Measurements from ENCODE around the gene ALDH1L1.

The ALDH1L1 gene

GRCh38 chr3:126153695-126154360 is 26.6 kb downstream of the ALDH1L1 start:
- DNase-seq: no peak

GRCh38 chr3:126152901-126153694 is 27.3 kb downstream of the ALDH1L1 start:
- no peak for DNase-seq

- no peak for DNase-seq
Observed at GRCh38 chr3:126152458-126152857, 27.9 kb downstream of the ALDH1L1 start.

GRCh38 chr3:126151562-126152302 is 28.7 kb downstream of the ALDH1L1 start:
- DNase-seq: no peak

- no peak for DNase-seq
Observed at GRCh38 chr3:126149960-126150515, 30.3 kb downstream of the ALDH1L1 start.

- DNase-seq: no peak
Observed at GRCh38 chr3:126149256-126149902, 31.0 kb downstream of the ALDH1L1 start.

GRCh38 chr3:126147932-126148683 is 32.3 kb downstream of the ALDH1L1 start:
- no peak for DNase-seq

- no peak for DNase-seq
Observed at GRCh38 chr3:126147147-126147931, 33.0 kb downstream of the ALDH1L1 start.

GRCh38 chr3:126146525-126147146 is 33.8 kb downstream of the ALDH1L1 start:
- DNase-seq: no peak

- no peak for DNase-seq
Observed at GRCh38 chr3:126146034-126146433, 34.4 kb downstream of the ALDH1L1 start.

GRCh38 chr3:126142652-126143051 is 37.7 kb downstream of the ALDH1L1 start:
- no peak for DNase-seq

GRCh38 chr3:126137490-126138130 is 42.8 kb downstream of the ALDH1L1 start:
- DNase-seq: no peak

GRCh38 chr3:126136428-126137220 is 43.8 kb downstream of the ALDH1L1 start:
- no peak for DNase-seq

GRCh38 chr3:126135406-126136076 is 44.8 kb downstream of the ALDH1L1 start:
- no peak for DNase-seq

- DNase-seq: no peak
Observed at GRCh38 chr3:126135071-126135405, 45.3 kb downstream of the ALDH1L1 start.

GRCh38 chr3:126134219-126134975 is 46.0 kb downstream of the ALDH1L1 start:
- peak in 1 of 4 experiments; percentile 11 for DNase-seq

- DNase-seq: no peak
Observed at GRCh38 chr3:126133606-126134005, 46.8 kb downstream of the ALDH1L1 start.
